ENCODE results near the gene SMAD2.
"Not testable (repeated sequence)": the region's sequence is repeated elsewhere in the genome, so short reads cannot be mapped to it uniquely, and the experiment has no call there.

SMAD2 gene

DNA sequence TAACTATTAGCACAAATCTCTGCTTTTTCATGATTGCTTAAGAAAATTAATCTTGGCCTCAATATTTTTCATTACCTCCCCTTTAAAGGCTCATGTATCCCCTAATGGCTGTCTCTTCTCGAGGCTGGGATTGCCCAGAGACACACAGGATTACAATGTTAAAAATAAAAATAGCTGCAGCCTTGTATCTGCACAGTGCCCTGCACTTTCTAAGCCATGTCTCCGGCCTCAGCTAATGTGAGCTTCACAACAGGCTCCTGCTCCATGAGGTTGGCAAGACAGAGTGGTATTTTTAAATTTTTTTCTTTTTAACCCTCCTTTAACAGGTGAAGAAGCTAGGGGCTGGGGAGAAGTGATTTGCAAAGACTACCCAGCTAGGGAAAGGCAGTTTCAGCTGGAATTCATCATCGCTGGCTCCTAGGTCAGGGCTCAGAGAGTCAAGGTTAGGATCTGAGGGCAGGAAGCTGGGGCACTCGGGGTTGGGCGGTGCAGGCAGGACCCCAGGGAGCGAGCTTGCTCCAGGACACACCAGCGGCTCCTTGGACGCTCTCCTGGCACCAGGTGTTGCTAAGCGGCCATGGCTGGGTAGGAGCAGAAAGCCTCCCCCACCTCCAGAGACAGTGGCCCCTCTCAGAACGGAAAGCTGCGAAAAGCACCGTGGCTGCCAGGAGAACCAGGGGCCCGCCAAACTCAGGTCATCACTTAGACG lies 135.6 kb downstream of the SMAD2 start:
- no peak for DNase-seq (ENCODE audit: low read depth, low spot score)

DNA sequence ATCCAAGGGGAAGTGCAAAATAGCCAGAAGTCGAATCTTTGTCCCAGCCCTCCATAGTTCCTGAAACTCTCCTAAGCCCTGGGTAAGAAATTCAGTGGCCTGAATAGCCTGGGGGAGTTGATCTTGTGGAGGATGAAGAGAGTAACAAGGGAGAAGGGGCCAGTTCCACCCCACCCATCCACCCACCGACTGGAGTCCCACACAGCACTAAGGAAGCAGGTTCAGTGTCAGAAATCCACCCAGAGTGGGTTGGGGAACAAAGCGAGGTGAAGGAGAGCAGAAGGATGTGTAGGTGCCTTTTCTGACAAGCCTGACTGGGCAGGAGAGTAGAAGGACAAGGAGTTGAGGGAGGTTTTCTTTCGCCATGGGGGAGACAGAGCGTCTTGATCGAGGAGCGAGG lies 136.8 kb downstream of the SMAD2 start:
- DNase-seq (ENCODE audit: low read depth, low spot score), result no peak

DNA sequence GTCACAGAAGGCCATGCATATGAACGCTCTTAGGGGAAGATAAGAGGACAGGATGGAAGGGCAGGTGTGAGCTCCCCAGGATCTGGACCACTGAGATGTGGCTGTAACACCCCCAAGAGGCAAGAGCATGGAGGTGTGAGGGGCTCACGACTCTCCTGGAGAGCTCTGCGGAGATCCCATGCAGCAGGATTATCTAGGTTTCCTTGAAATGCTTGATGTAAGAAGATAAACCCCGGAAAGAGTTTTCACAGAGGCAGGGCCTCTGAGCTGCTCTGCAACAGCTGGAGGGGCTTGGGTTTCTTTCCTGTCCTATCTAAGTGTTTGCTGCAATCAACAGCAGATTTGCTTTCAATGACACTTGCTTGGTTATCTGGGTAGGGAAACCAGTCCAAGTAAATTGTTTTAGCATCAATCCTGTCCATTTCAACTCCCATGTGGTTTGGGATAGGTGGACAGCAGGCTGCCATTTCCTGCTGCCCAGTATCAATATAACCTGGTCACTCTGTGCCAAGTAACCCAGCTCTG lies 138.9 kb downstream of the SMAD2 start:
- DNase-seq (ENCODE audit: low read depth, low spot score), result no peak

DNA sequence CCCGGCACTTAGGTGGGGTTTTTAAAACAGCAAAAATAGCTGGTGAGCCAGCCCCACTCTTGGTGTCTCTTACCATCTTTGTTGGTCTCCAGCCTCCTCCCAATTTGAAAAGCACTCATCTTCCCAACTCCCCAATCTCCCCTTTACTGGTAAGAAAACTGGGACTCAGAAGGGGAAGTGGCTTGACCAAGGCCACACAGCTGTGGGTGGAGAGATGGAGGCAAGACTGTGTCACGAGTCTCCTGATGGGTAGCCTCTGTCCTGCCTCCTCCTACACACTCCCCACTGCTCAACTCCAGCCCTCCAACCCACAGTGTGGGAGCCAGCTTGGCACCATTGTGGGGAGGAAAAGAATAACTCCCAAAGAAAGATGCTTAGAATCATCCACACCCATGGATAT lies 140.4 kb downstream of the SMAD2 start:
- DNase-seq (ENCODE audit: low read depth, low spot score), result no peak

DNA sequence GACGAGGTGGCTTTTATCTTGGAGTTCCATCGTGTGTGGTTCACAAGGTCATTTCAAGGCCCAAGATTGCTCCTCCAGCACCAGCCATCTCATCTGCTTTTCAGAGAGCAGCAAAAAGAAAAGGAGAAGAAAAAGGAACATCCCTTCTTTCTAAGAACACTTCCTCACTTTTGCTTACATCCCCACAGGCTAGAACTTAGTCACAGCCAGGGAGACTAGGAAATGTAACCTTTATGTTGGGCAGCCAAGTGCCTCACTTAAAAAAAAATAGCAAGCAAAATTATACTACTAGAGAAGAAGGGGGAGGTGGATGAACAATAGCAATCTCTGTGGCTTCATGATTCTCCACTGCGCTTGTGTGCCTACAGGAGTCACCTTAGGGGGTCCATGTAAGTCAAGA lies 141.8 kb downstream of the SMAD2 start:
- no peak for DNase-seq (ENCODE audit: low read depth, low spot score)

DNA sequence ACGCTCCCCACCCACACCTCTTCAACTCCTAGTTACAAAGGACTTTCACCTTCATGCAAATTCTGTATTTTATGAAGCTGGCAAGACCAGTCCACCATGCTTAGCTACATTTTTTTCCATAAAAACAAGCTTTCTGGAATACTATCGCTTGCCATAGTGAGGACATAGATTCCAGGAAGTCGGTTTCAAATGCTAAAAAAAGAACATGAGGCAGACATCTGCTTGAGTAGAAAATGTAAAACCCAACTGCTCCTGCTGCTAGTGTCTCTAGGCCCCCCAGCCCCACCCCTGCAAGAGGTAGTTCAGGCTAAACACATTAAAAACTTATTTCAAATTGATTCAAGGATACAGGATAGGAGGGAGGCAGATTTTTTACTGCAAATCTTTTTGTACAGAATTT lies 148.9 kb downstream of the SMAD2 start:
- DNase-seq (ENCODE audit: low read depth, low spot score), result no peak

DNA sequence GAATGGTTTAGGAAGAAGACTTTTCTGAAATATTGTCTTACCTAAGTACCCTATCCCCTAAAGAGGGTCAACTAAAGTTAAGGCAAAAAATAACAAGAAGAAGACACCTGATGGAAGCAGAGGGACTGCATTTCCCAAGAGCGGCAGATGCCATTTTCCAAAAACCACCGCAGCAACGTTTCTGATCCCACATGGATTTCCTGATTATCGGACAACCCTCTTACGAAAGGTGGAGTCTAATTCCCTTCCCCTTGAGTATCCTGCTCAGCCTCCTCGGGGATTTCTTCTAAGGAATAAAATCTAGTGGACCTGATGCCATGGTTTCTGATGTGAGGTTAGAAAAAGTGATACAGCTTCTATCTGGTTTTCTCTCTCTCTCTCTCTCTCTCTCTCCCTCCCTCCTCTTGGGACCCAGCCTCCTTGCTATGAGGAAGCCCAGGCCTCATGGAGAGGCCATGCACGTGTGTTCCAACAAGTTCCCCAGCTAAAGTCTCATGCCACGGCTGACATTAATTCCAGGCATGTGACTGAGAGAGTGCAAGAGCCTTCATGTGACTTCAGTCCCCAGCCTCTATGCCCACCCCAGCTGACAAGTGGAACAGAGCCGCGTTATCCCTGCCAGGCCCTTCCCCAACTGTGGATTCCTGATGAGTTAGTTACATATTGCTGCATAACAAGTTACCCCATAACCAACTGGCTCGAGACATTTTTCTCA lies 150.3 kb downstream of the SMAD2 start:
- no peak for DNase-seq (ENCODE audit: low read depth, low spot score)

DNA sequence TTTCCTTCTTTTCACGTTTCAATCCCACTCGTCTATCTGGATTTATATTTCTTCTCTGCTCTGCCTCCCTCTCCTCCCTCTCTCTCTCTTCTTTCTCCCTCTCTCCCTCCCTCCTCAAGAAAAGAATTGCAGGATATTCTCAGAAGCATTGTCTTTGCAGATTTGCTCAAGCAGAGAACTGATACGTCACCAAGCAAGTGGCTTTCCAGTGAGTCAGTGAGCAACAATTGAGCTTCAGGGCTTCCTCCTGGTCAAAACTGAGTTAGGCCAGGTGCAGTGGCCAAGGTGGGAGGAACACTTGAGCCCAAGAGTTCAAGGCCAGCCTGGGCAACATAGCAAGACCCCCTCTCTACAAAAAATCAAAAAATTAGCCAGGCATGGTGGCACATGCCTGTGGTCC lies 151.1 kb downstream of the SMAD2 start:
- no peak for DNase-seq (ENCODE audit: low read depth, low spot score)

DNA sequence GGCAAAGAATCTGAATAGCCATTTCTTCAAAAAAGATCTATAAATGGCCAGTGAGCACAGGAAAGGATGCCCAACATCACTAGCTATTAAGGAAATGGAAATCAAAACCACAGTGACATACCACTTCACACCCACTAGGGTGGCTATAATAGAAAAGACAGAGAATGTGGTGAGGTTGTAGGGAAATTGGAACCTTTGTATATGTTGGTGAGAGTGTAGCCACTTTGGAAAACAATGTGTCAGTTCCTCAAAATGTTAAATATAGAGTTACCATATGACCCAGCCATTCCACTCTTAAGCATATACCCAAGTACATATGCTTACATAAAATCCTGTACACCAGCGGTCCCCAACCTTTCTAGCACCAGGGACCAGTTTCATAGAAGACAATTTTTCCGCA lies 152.8 kb downstream of the SMAD2 start:
- no peak for DNase-seq (ENCODE audit: low read depth, low spot score)

DNA sequence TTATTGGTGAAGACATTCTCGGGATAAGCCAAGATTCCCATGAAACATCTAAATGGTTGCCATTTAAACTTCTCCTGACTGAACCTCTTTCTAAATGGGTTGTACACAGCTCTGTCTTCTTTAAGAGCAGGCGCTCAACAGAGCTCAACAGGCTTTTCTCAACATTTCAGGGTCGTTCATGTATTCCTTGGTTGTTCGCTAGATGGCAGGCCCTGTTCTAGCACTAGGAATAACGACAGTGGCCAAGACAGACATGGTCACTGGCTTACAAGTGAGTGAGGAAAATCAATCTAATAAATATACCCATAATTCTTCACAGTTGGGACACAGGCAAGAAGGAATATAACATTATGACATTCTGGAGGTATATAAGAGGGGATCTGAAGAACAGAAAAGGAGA lies 154.5 kb downstream of the SMAD2 start:
- no peak for DNase-seq (ENCODE audit: low read depth, low spot score)

DNA sequence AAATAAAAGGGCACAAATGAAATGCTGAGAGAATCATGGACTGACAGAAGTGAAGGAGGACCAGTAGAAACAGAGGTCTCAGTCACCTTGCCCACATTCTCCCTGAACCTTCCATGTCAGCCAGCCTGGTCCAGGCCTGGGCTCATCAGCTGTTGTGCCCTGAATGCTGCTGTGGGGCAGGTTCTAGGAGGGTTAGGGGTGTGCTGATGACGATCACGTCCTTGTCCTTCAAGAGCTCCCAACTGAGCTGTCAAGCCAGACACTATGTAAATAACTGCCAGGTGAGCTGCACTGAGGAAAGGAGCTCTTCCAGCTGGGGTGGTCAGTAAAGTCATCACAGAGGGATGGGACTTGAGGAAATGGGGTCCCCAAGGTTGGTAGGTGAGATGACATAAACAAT lies 156.5 kb downstream of the SMAD2 start:
- no peak for DNase-seq (ENCODE audit: low read depth, low spot score)

DNA sequence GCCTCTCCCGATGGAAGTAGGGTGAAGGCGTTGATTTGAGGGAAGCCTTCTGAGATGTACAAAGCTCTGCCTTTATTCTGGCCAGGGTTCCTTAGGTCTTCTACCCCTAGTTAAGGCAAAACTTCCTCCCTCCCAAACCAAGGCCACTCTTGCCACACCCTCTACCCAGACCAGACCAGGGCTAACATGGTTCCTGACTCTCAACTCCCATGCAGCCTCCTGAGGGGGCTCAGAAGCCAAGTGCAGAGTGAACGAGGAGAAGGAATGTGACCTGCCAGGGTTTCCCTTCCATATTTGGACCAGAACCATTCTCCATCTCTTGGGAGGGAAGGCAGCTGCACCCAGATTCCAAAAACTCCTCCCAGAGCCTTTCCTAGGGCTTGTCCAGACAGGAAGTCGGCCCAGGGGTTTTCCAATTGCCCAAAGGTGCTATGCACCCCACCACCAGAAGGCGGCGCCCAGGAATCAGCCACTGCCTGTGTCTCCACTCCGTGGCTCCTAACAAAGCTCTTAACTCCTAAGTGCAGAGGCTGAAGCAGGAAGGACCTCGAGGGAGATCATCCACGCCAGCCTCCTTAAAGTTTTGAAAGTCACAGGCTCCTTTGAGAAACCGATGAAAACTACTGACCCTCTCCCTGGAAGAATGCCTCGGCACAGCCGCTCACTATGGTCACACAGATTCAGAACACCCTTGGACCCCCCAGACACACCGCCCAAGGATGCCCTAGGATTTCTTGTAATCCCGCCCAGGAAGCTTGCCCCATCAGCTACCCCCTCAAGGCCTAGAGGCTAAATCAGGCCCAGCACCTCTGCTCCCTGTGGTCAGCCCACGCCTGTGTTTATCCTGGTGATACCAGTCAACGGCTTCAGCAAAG lies 157.8 kb downstream of the SMAD2 start:
- peak; percentile 68 for DNase-seq (ENCODE audit: low read depth, low spot score)

DNA sequence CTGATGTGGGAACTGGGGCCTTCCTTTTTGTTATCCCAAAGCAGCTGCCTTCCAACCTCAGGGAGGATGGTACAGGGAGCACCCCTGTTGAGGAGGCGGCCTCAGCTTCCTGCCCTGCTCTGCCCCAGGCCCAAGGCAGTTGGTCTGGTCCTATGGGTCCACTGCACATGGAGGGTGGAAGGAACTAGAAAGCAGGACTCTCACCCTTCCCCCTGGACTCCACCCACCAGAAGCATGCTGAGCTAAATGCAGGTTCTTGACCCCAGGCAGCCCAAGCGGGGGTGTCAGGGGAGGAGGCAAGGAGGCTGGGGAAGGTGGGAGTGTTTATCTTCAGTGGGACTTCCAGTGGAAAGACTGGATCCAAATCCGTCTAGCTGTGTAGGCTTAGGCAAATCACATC lies 158.5 kb downstream of the SMAD2 start:
- no peak for DNase-seq (ENCODE audit: low read depth, low spot score)

DNA sequence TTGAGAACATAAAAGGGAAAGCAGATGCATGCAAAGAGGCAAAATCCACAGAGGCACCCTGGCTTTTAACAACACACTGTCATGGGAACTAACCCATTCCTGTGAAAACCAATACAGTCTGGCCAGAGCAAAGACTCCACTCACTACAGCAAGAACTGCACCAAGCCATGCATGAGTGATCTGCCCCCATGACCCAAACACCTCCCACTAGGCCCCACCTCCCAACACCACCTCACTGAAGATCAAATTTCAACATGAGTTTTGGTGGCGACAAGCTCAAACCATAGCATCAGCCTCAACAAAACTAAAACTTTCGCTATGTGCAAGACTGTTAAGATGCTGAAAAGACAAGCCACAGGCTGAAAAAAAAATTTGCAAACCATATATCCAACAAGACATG lies 162.8 kb downstream of the SMAD2 start:
- no peak for DNase-seq (ENCODE audit: low read depth, low spot score)

DNA sequence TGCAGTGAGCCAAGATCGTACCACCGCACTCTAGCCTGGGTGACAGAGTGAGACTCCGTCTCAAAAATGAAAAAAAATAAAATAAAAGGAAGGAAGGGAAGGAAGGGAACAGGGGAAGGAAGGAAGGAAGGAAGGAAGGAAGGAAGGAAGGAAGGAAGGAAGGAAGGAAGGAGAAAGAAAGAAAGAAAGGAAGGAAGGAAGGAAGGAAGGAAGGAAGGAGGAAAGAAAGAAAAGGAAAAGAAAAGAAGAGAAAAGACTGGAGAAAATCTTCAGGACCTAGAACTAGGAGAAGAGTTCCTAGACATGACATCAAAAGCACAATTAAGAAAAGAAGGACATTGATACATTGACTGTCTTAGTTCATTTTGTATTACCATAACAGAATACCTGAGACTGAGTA lies 163.3 kb downstream of the SMAD2 start:
- DNase-seq (ENCODE audit: low read depth, low spot score), result not testable (repeated sequence)

Measured in astrocyte of the hippocampus (primary cell).